K562 (cell line): Measurements from ENCODE around the gene SUPT5H. TPM values are rescaled to one million over a fixed set of nuclear protein-coding genes. Genes with fewer than 3 reads are reported as not detected.

Experiments
- ESRRA ChIP-seq: fragments of 450-650 bp; IDR thresholded peaks from 2 replicates; pipeline ENCODE4 v1.6.1; 2014; ENCODE audit warnings: low read depth, mild to moderate bottlenecking, moderate library complexity, borderline replicate concordance
- FUS ChIP-seq: fragments of 200-400 bp; formaldehyde crosslinking; optimal IDR thresholded peaks from 2 replicates; pipeline ENCODE3; 2017; ENCODE audit warnings: low read depth, low read length
- KAT7 ChIP-seq: sonication (generic); formaldehyde crosslinking; IDR thresholded peaks from 2 replicates; pipeline ENCODE4 v1.8.0; 2022; ENCODE audit warnings: missing genetic modification reagents, mild to moderate bottlenecking, borderline replicate concordance
- NFE2 ChIP-seq: IDR thresholded peaks from 2 replicates; pipeline ENCODE4 v1.6.1; 2014; ENCODE audit warnings: antibody characterized with exemption, low read depth
- NKRF ChIP-seq: fragments of 450-650 bp; IDR thresholded peaks from 2 replicates; pipeline ENCODE4 v1.6.1; 2016; ENCODE audit warnings: borderline replicate concordance
- NR0B1 ChIP-seq: fragments of 450-650 bp; IDR thresholded peaks from one replicate; pipeline ENCODE4 v1.6.1; 2018; ENCODE audit warnings: mild to moderate bottlenecking, moderate library complexity; ENCODE audit not compliant: partially characterized antibody
- RREB1 ChIP-seq: fragments of 250-450 bp; sonication (Bioruptor Pico); IDR thresholded peaks from 2 replicates; pipeline ENCODE4 v1.4.0; 2020
- SAFB ChIP-seq: fragments of 200-400 bp; formaldehyde crosslinking; IDR thresholded peaks from 2 replicates; pipeline ENCODE4 v1.6.1; 2017; ENCODE audit warnings: low read depth, low read length, borderline replicate concordance
- SETDB1 ChIP-seq: IDR thresholded peaks from one replicate; pipeline ENCODE4 v1.6.1; 2012; ENCODE audit warnings: low read length, control low read depth, inconsistent platforms
- SNRNP70 ChIP-seq: fragments of 200-400 bp; formaldehyde crosslinking; optimal IDR thresholded peaks from 2 replicates; pipeline ENCODE3; 2017; ENCODE audit warnings: low read depth, low read length
- ZBTB33 ChIP-seq: sonication (generic); formaldehyde crosslinking; IDR thresholded peaks from 2 replicates; pipeline ENCODE4 v1.8.1; 2023; ENCODE audit warnings: mild to moderate bottlenecking, missing genetic modification reagents
- ZNF239 ChIP-seq: fragments of 250-450 bp; sonication (Bioruptor Pico); IDR thresholded peaks from 2 replicates; pipeline ENCODE4 v1.4.0; 2020; ENCODE audit warnings: mild to moderate bottlenecking
- ZNF707 ChIP-seq: fragments of 250-450 bp; sonication (Bioruptor Pico); conservative IDR thresholded peaks from 2 replicates; pipeline ENCODE4 v1.8.0; 2022; ENCODE audit warnings: inconsistent platforms, mild to moderate bottlenecking, moderate library complexity
- polyA plus RNA-seq, 8 experiments: library from polyadenylated mRNA; depleted of rRNA in 4 of 8; stranded (reverse) in 5 of 8; unstranded in 3 of 8; fragments of >200 nt; fragmentation: Nextera tagmentation in 2 of 8; fragmentation: Illumina TruSeq in 1 of 8; extraction: Ambion mirVana in 2 of 8; extraction: Trizol in 1 of 8; gene quantifications; 2 replicates each; pipeline versions ENCODE4 v1.2.1 to v1.2.3, GENCODE V29; 2011 to 2014; ENCODE audit warnings: inconsistent platforms in 1 of 8, missing spikeins in 1 of 8
- total RNA-seq, 7 experiments: library from RNA; depleted of rRNA in 6 of 7; stranded (reverse); fragments of >200 nt in 6 of 7; fragmentation: Illumina TruSeq in 2 of 7; extraction: Trizol in 2 of 7; gene quantifications; 2 replicates each; pipeline versions ENCODE4 v1.2.1 to v1.2.3, GENCODE V29; 2011 to 2021; ENCODE audit warnings: low replicate concordance in 1 of 7

The SUPT5H gene
- total and polyA plus RNA-seq, 9 of the 15 experiments (the other 6 are each of a cell fraction or from before 2014, with no cell fraction given), result 13.3 to 85.9 (median 35.9) TPM

GRCh38 chr19:39397360-39398296 is 47.8 kb upstream of the SUPT5H start (continued):
- TF ChIP-seq RREB1 (CRISPR knock-in tag) (no peak), FUS (no peak), KAT7 (CRISPR knock-in tag) (no peak), NR0B1 (no peak), NFE2 (0 out of 2 replicates have a peak, but pooled peaks have one; percentile 10), ZNF707 (CRISPR knock-in tag) (no peak), ZBTB33 (CRISPR knock-in tag) (0 out of 2 replicates have a peak, but pooled peaks have one; percentile 38), SAFB (no peak), SETDB1 (no peak), SNRNP70 (no peak), ESRRA (no peak), ZNF239 (no peak), NKRF (no peak)
